Measurements from ENCODE around the gene RAB1A. TPM values are rescaled to one million over a fixed set of nuclear protein-coding genes. Genes with fewer than 3 reads are reported as not detected.

Gene RAB1A
- total RNA-seq, 1 donor from 2014 or later = 259 TPM

GRCh38 chr2:65061146-65061909, 68.6 kb downstream of the RAB1A start:
- peaks cover 6% of the 10 kb centered on the region for H3K36me3 Mint-ChIP-seq (ENCODE audit: low read depth, unreplicated experiment)
- Histone ChIP-seq H3K4me3 (ENCODE audit: insufficient read depth, low read depth, low read length) (no peak overlapping the region), H3K27me3 (ENCODE audit: insufficient read depth, low read length) (no peaks in the 10 kb centered on the region), H3K79me2 (ENCODE audit: insufficient read depth, low read length) (peaks cover 50% of the 10 kb centered on the region), H3K36me3 (ENCODE audit: insufficient read depth, low read length) (no peaks in the 10 kb centered on the region), H3K4me1 (ENCODE audit: insufficient read depth, low read length) (peaks cover 24% of the 10 kb centered on the region), H4K20me1 (ENCODE audit: insufficient read depth, low read length) (peaks cover 76% of the 10 kb centered on the region), H3K4me2 (ENCODE audit: low read length) (no peak overlapping the region), H2AFZ (ENCODE audit: low read depth, low read length) (no peak overlapping the region), H3K9ac (ENCODE audit: low read length) (no peak overlapping the region), H3K27ac (ENCODE audit: low read depth, low read length) (no peak overlapping the region), H3K9me3 (ENCODE audit: insufficient read depth, low read depth, low read length) (no peaks in the 10 kb centered on the region)
- H3K27ac Mint-ChIP-seq (ENCODE audit: unreplicated experiment) = peak overlapping the region; percentile 47
- no peaks in the 10 kb centered on the region for H3K27me3 Mint-ChIP-seq (ENCODE audit: low read depth, unreplicated experiment)
- TF ChIP-seq, protein P1, sequence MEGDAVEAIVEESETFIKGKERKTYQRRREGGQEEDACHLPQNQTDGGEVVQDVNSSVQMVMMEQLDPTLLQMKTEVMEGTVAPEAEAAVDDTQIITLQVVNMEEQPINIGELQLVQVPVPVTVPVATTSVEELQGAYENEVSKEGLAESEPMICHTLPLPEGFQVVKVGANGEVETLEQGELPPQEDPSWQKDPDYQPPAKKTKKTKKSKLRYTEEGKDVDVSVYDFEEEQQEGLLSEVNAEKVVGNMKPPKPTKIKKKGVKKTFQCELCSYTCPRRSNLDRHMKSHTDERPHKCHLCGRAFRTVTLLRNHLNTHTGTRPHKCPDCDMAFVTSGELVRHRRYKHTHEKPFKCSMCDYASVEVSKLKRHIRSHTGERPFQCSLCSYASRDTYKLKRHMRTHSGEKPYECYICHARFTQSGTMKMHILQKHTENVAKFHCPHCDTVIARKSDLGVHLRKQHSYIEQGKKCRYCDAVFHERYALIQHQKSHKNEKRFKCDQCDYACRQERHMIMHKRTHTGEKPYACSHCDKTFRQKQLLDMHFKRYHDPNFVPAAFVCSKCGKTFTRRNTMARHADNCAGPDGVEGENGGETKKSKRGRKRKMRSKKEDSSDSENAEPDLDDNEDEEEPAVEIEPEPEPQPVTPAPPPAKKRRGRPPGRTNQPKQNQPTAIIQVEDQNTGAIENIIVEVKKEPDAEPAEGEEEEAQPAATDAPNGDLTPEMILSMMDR (IDR thresholded peaks at IDR 0.05; ENCODE audit: insufficient read depth, low read depth, low read length) = no peak
- TF ChIP-seq EZH2 (IDR thresholded peaks at IDR 0.05; ENCODE audit: insufficient read depth, low read length) = no peak
- H3K9me3 Mint-ChIP-seq (ENCODE audit: unreplicated experiment) = no peaks in the 10 kb centered on the region
- no peak overlapping the region for H3K4me3 Mint-ChIP-seq (ENCODE audit: unreplicated experiment)
- DNase-seq (ENCODE audit: low read depth) (no peak), FAIRE-seq (no peak)
- peaks cover 31% of the 10 kb centered on the region for H3K4me1 Mint-ChIP-seq (ENCODE audit: low read depth, unreplicated experiment)

DNA sequence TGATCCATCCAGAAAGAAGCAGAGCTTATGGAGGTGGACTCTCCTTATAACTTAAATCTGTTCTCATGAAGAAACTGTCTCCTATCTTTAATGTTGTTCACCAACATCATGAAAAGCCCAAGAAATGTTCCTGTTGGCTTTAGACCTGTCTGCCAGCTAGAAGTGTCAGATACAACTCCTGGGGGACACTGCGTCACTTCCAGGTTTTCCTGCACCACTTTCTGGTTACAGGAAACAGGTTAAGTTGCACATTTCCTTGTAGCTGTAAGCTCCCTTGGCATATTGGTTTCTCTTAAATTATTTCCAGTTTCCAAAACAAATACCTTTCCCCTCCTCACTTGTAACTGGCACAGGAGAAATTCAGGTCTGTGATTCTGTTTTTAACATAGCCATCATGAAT, 70.8 kb downstream of the RAB1A start:
- H3K27ac ChIP-seq (ENCODE audit: low read depth, low read length) = no peak overlapping the region
- H3K36me3 ChIP-seq (ENCODE audit: insufficient read depth, low read length) = no peaks in the 10 kb centered on the region
- H3K4me1 ChIP-seq (ENCODE audit: insufficient read depth, low read length) = peaks cover 9% of the 10 kb centered on the region
- H2AFZ ChIP-seq (ENCODE audit: low read depth, low read length) = no peak overlapping the region
- no peaks in the 10 kb centered on the region for H3K9me3 Mint-ChIP-seq (ENCODE audit: unreplicated experiment)
- H3K4me3 Mint-ChIP-seq (ENCODE audit: unreplicated experiment) = no peak overlapping the region
- H3K27me3 ChIP-seq (ENCODE audit: insufficient read depth, low read length) = no peaks in the 10 kb centered on the region
- H3K27ac Mint-ChIP-seq (ENCODE audit: unreplicated experiment) = no peak overlapping the region
- H3K79me2 ChIP-seq (ENCODE audit: insufficient read depth, low read length) = peaks cover 46% of the 10 kb centered on the region
- H3K9me3 ChIP-seq (ENCODE audit: insufficient read depth, low read depth, low read length) = no peaks in the 10 kb centered on the region
- H3K4me1 Mint-ChIP-seq (ENCODE audit: low read depth, unreplicated experiment) = peaks cover 21% of the 10 kb centered on the region
- H3K27me3 Mint-ChIP-seq (ENCODE audit: low read depth, unreplicated experiment) = peaks cover 4% of the 10 kb centered on the region
- TF ChIP-seq EZH2 (IDR thresholded peaks at IDR 0.05; ENCODE audit: insufficient read depth, low read length) = no peak
- TF ChIP-seq, protein P1 (IDR thresholded peaks at IDR 0.05; ENCODE audit: insufficient read depth, low read depth, low read length) = no peak
- no peak overlapping the region for H3K4me3 ChIP-seq (ENCODE audit: insufficient read depth, low read depth, low read length)
- H3K36me3 Mint-ChIP-seq (ENCODE audit: low read depth, unreplicated experiment) = peaks cover 3% of the 10 kb centered on the region
- no peak overlapping the region for H3K4me2 ChIP-seq (ENCODE audit: low read length)
- FAIRE-seq (no peak), DNase-seq (ENCODE audit: low read depth) (no peak)
- peaks cover 58% of the 10 kb centered on the region for H4K20me1 ChIP-seq (ENCODE audit: insufficient read depth, low read length)
- no peak overlapping the region for H3K9ac ChIP-seq (ENCODE audit: low read length)

All from astrocyte (in vitro differentiated cells and primary cell).